Trophoblast cell (in vitro differentiated cells and primary cell): Measurements from ENCODE around the gene PARP3.
"Not testable (repeated sequence)": the region's sequence is repeated elsewhere in the genome, so short reads cannot be mapped to it uniquely, and the experiment has no call there.

Experiments
- DNase-seq, 2 donors: peaks; one replicate each; pipeline ENCODE4 v3.0.0-alpha.2; 2016
- H2AFZ ChIP-seq: 2 replicates; pipeline ENCODE4 v1.6.1; 2013; ENCODE audit warnings: low read length, moderate library complexity, mild to moderate bottlenecking; ENCODE audit not compliant: insufficient read depth, poor library complexity
- H2AK5ac ChIP-seq: 2 replicates; pipeline ENCODE4 v1.6.1; 2013; ENCODE audit warnings: mild to moderate bottlenecking, low read length
- H2BK120ac ChIP-seq: 2 replicates; pipeline ENCODE4 v1.6.1; 2013; ENCODE audit warnings: low read length, mild to moderate bottlenecking, moderate library complexity; ENCODE audit not compliant: insufficient read depth, poor library complexity
- H2BK12ac ChIP-seq: 2 replicates; pipeline ENCODE4 v1.6.1; 2013; ENCODE audit warnings: mild to moderate bottlenecking, low read length, moderate library complexity
- H2BK5ac ChIP-seq: 2 replicates; pipeline ENCODE4 v1.6.1; 2013; ENCODE audit warnings: low read length, low read depth, moderate library complexity, mild to moderate bottlenecking; ENCODE audit not compliant: poor library complexity
- H3K14ac ChIP-seq: 2 replicates; pipeline ENCODE4 v1.6.1; 2013; ENCODE audit warnings: mild to moderate bottlenecking, low read length
- H3K18ac ChIP-seq: 2 replicates; pipeline ENCODE4 v1.6.1; 2013; ENCODE audit warnings: mild to moderate bottlenecking, low read length
- H3K23ac ChIP-seq: 2 replicates; pipeline ENCODE4 v1.6.1; 2013; ENCODE audit warnings: low read length
- H3K27ac ChIP-seq: 2 replicates; pipeline ENCODE4 v1.5.1; 2013; ENCODE audit warnings: low read depth, mild to moderate bottlenecking, inconsistent platforms, low read length, moderate library complexity
- H3K27me3 ChIP-seq: 2 replicates; pipeline ENCODE4 v1.6.1; 2013; ENCODE audit warnings: inconsistent platforms, mild to moderate bottlenecking, low read length, moderate library complexity; ENCODE audit not compliant: insufficient read depth
- H3K36me3 ChIP-seq, 2 experiments: 1 replicate in 1 of 2; 2 replicates in 1 of 2; pipeline ENCODE4 v1.6.1; 2013; ENCODE audit warnings: low read length in 2 of 2, mild to moderate bottlenecking in 2 of 2, moderate library complexity in 1 of 2; ENCODE audit not compliant: insufficient read depth in 2 of 2, control insufficient read depth in 1 of 2
- H3K4ac ChIP-seq: 2 replicates; pipeline ENCODE4 v1.6.1; 2013; ENCODE audit warnings: low read depth, mild to moderate bottlenecking, low read length, moderate library complexity
- H3K4me1 ChIP-seq, 2 experiments: 1 replicate in 1 of 2; 2 replicates in 1 of 2; pipeline ENCODE4 v1.6.1; 2013; ENCODE audit warnings: low read length in 2 of 2, mild to moderate bottlenecking in 2 of 2, moderate library complexity in 1 of 2; ENCODE audit not compliant: insufficient read depth in 2 of 2, control insufficient read depth in 1 of 2
- H3K4me2 ChIP-seq: 2 replicates; pipeline ENCODE4 v1.6.1; 2013; ENCODE audit warnings: inconsistent platforms, mild to moderate bottlenecking, low read length, moderate library complexity
- H3K4me3 ChIP-seq: 2 replicates; pipeline ENCODE4 v1.5.1; 2013; ENCODE audit warnings: mild to moderate bottlenecking, low read depth, low read length, inconsistent platforms
- H3K79me1 ChIP-seq: one replicate; pipeline ENCODE4 v1.6.1; 2013; ENCODE audit warnings: low read length
- H3K79me2 ChIP-seq: 2 replicates; pipeline ENCODE4 v1.6.1; 2013; ENCODE audit warnings: low read length, mild to moderate bottlenecking; ENCODE audit not compliant: control insufficient read depth, insufficient read depth, poor library complexity
- H3K9ac ChIP-seq: 2 replicates; pipeline ENCODE4 v1.6.1; 2013; ENCODE audit warnings: mild to moderate bottlenecking, low read length
- H3K9me3 ChIP-seq: 2 replicates; pipeline ENCODE4 v1.6.1; 2013; ENCODE audit warnings: low read depth, mild to moderate bottlenecking, control low read depth, inconsistent platforms, low read length; ENCODE audit not compliant: insufficient read depth
- H4K12ac ChIP-seq: 2 replicates; pipeline ENCODE4 v1.6.1; 2013; ENCODE audit warnings: low read depth, mild to moderate bottlenecking, low read length, moderate library complexity
- H4K8ac ChIP-seq: 2 replicates; pipeline ENCODE4 v1.6.1; 2013; ENCODE audit warnings: low read depth, mild to moderate bottlenecking, low read length, moderate library complexity
- H4K91ac ChIP-seq: one replicate; pipeline ENCODE4 v1.6.1; 2013; ENCODE audit warnings: low read depth, mild to moderate bottlenecking, low read length, moderate library complexity
- WGBS: extraction: QIAGEN DNeasy Blood & Tissue Kit; methylation state at CpG from one replicate; pipeline ENCODE4 v1.1.7; 2013; ENCODE audit warnings: missing lambda C conversion rate; ENCODE audit not compliant: insufficient read length, insufficient coverage; ENCODE audit errors: extremely low coverage; 5-methylcytosine and 5-hydroxymethylcytosine counted together

The PARP3 gene

GRCh38 chr3:51986010-51986947 is 44.1 kb downstream of the PARP3 start:
- H3K14ac ChIP-seq, result no peak overlapping the region
- H3K9ac ChIP-seq, result no peak overlapping the region
- H2AK5ac ChIP-seq, result no peak overlapping the region
- H2BK5ac ChIP-seq, result no peak overlapping the region
- H4K91ac ChIP-seq, result no peak overlapping the region
- DNase-seq, result no peak
- no peak overlapping the region for H3K4ac ChIP-seq
- no peak overlapping the region for H4K12ac ChIP-seq
- no peak overlapping the region for H4K8ac ChIP-seq
- H3K79me2 ChIP-seq, result peaks cover 2% of the 10 kb centered on the region
- no peak overlapping the region for H3K4me2 ChIP-seq
- peaks cover 15% of the 10 kb centered on the region for H3K79me1 ChIP-seq
- H3K36me3 ChIP-seq, result peaks cover under 1 to 3% of the 10 kb centered on the region in 2 experiments
- H3K27me3 ChIP-seq, result no peaks in the 10 kb centered on the region
- no peak overlapping the region for H3K27ac ChIP-seq
- no peak overlapping the region for H2AFZ ChIP-seq
- no peak overlapping the region for H2BK12ac ChIP-seq
- H3K18ac ChIP-seq, result no peak overlapping the region
- WGBS, result no CpG with 5 or more reads among the region's 12 CpGs
- no peaks in the 10 kb centered on the region for H3K9me3 ChIP-seq
- no peak overlapping the region for H3K23ac ChIP-seq
- H2BK120ac ChIP-seq, result no peak overlapping the region
- no peak overlapping the region for H3K4me3 ChIP-seq
- H3K4me1 ChIP-seq, result peaks cover 7 to 9% of the 10 kb centered on the region in 2 experiments

GRCh38 chr3:51987568-51987967 is 45.4 kb downstream of the PARP3 start:
- WGBS, result no CpG with 5 or more reads among the region's 7 CpGs
- Histone ChIP-seq H2AFZ (no peak overlapping the region), H2BK5ac (no peak overlapping the region), H2AK5ac (no peak overlapping the region), H3K27me3 (no peaks in the 10 kb centered on the region), H3K4me2 (no peak overlapping the region), H3K4me1 (peaks cover 4 to 6% of the 10 kb centered on the region in 2 experiments), H4K12ac (no peak overlapping the region), H3K79me1 (peaks cover 12% of the 10 kb centered on the region), H3K14ac (no peak overlapping the region), H3K4ac (no peak overlapping the region), H3K27ac (no peak overlapping the region), H4K8ac (no peak overlapping the region), H2BK12ac (no peak overlapping the region), H3K9ac (no peak overlapping the region), H3K23ac (no peak overlapping the region), H3K4me3 (no peak overlapping the region), H3K9me3 (no peaks in the 10 kb centered on the region), H3K79me2 (peaks cover 2% of the 10 kb centered on the region), H4K91ac (no peak overlapping the region), H3K18ac (no peak overlapping the region), H3K36me3 (peaks cover 13 to 15% of the 10 kb centered on the region in 2 experiments), H2BK120ac (no peak overlapping the region)
- DNase-seq, result no peak

DNA sequence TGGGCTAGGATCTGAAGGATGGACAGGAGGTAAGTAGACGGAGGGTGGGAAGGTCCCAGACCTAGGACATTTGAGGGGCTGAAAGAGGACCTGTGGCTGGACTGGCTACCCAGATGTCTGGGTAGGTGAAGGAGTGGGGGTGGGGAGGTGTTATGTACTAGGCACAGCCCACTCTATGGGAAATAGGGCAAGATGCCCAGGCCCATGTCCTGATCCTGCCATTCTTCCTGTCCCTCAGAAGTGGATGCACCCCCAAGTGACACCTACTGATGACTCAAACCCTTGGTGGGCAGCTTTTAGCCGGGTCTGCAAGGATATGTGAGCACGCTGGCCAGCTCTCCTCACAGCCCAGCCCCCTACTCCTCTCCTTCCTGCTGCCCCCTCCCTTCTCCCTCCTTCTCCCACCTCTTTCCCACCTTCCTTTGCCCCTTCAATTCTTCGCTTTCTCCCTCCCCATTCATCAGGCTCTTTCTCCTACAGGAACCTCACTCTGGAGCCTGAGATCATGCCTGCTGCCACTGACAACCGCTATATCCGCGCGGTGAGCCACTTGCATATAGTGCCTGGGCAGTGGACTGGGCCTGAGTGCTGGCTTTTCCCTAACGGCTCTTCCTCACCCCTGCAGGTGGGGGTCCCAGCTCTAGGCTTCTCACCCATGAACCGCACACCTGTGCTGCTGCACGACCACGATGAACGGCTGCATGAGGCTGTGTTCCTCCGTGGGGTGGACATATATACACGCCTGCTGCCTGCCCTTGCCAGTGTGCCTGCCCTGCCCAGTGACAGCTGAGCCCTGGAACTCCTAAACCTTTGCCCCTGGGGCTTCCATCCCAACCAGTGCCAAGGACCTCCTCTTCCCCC is 46.4 kb downstream of the PARP3 start:
- no peak overlapping the region for H3K23ac ChIP-seq
- WGBS, result no CpG with 5 or more reads among the region's 15 CpGs
- no peaks in the 10 kb centered on the region for H3K79me2 ChIP-seq
- H4K8ac ChIP-seq, result no peak overlapping the region
- H3K4me3 ChIP-seq, result no peak overlapping the region
- no peak overlapping the region for H3K27ac ChIP-seq
- no peak overlapping the region for H3K4me2 ChIP-seq
- H3K9me3 ChIP-seq, result no peaks in the 10 kb centered on the region
- H3K4ac ChIP-seq, result no peak overlapping the region
- DNase-seq, result no peak
- peaks cover 6 to 7% of the 10 kb centered on the region in 2 experiments for H3K4me1 ChIP-seq
- H4K91ac ChIP-seq, result no peak overlapping the region
- H2BK5ac ChIP-seq, result no peak overlapping the region
- H3K18ac ChIP-seq, result no peak overlapping the region
- no peak overlapping the region for H2AFZ ChIP-seq
- H2AK5ac ChIP-seq, result no peak overlapping the region
- H3K36me3 ChIP-seq, result peaks cover 20 to 23% of the 10 kb centered on the region in 2 experiments
- H3K79me1 ChIP-seq, result peaks cover 3% of the 10 kb centered on the region
- H2BK120ac ChIP-seq, result no peak overlapping the region
- H3K27me3 ChIP-seq, result no peaks in the 10 kb centered on the region
- H3K9ac ChIP-seq, result no peak overlapping the region
- H3K14ac ChIP-seq, result no peak overlapping the region
- no peak overlapping the region for H4K12ac ChIP-seq
- no peak overlapping the region for H2BK12ac ChIP-seq

- H3K4me3 ChIP-seq, H3K27ac ChIP-seq, H3K9me3 ChIP-seq, H4K91ac ChIP-seq, H4K12ac ChIP-seq, H3K9ac ChIP-seq, H2BK5ac ChIP-seq, H2AK5ac ChIP-seq, H4K8ac ChIP-seq, H3K23ac ChIP-seq, H3K27me3 ChIP-seq, DNase-seq, H3K79me1 ChIP-seq, H3K4me2 ChIP-seq, H2BK12ac ChIP-seq, H2BK120ac ChIP-seq, H3K14ac ChIP-seq, H3K18ac ChIP-seq, H3K4ac ChIP-seq, H2AFZ ChIP-seq: not testable (repeated sequence)
- peaks cover 10% of the 10 kb centered on the region for H3K79me2 ChIP-seq
- peaks cover 32 to 35% of the 10 kb centered on the region in 2 experiments for H3K36me3 ChIP-seq
- WGBS, result no CpG with 5 or more reads among the region's 38 CpGs
- peaks cover 11 to 13% of the 10 kb centered on the region in 2 experiments for H3K4me1 ChIP-seq
These were observed 48.4 kb downstream of the PARP3 start for GRCh38 chr3:51990501-51990971.
